HCT116 (cell line): ENCODE results near the gene ATG101. TPM values are rescaled to one million over a fixed set of nuclear protein-coding genes. Genes with fewer than 3 reads are reported as not detected.

Experiments
- ATAC-seq: fragments of 200-7000 bp; cut with Tn5 transposase; 2 replicates; pipeline ENCODE4 v1.9.1; 2020; ENCODE audit warnings: mild to moderate bottlenecking, moderate library complexity
- BruUV-seq: library from RNA; stranded (reverse); fragments of 400-500 nt; replicated peaks from 2 replicates; lab custom pipeline; 2021; lab: Mats Ljungman, UMichigan
- CTCF ChIA-PET: fragments of 300-600 bp; sonication (Branson Sonifier 250); formaldehyde crosslinking; loops from one replicate; lab custom pipeline; 2021; ENCODE audit warnings: antibody characterized with exemption; lab: Charles Lee
- POLR2A ChIA-PET: fragments of 300-600, 350-600 bp; sonication (Branson Sonifier 250); formaldehyde crosslinking; loops from one replicate; lab custom pipeline; 2021; ENCODE audit warnings: antibody characterized with exemption; lab: Charles Lee
- RAD21 ChIA-PET, 2 experiments: fragments of 300-600 bp; sonication (Branson Sonifier 250); formaldehyde crosslinking; loops; one replicate each; lab custom pipeline; 2023; ENCODE audit warnings: low total read pairs in 2 of 2; ENCODE audit not compliant: uncharacterized antibody in 2 of 2, unreplicated experiment in 2 of 2, low non-redundant PET in 1 of 2; lab: Charles Lee
- DNase-seq: peaks from one replicate; pipeline ENCODE4 v3.0.0-alpha.2; 2010; ENCODE audit warnings: low read depth, low spot score
- H2AFZ ChIP-seq: fragments of 200-600 bp; shearing (Covaris generic), sonication (generic); 2 replicates; pipeline ENCODE4 v1.6.1; 2017; ENCODE audit warnings: low read depth, mixed run types, mixed read lengths, antibody characterized with exemption, low read length; ENCODE audit not compliant: poor library complexity, severe bottlenecking
- H3K27ac ChIP-seq: 2 replicates; pipeline ENCODE4 v1.5.1; 2012; ENCODE audit warnings: low read depth, low read length
- H3K27me3 ChIP-seq: fragments of 200-600 bp; sonication (generic); 2 replicates; pipeline ENCODE4 v1.6.1; 2016; ENCODE audit warnings: mixed run types, low read length, mixed read lengths; ENCODE audit not compliant: insufficient read depth
- H3K36me3 ChIP-seq, 2 experiments: fragments of 200-500 bp in 1 of 2; fragments of 200-600 bp in 1 of 2; sonication (Bioruptor generic) in 1 of 2; sonication (generic) in 1 of 2; 2 replicates each; pipeline versions ENCODE4 v1.5.1 to v1.6.1; 2014 to 2016; ENCODE audit warnings: low read length in 2 of 2, inconsistent platforms in 1 of 2, mixed read lengths in 1 of 2, mixed run types in 1 of 2; ENCODE audit not compliant: insufficient read depth in 2 of 2, control insufficient read depth in 1 of 2
- H3K4me1 ChIP-seq, 2 experiments: fragments of 200-600 bp in 1 of 2; sonication (generic) in 1 of 2; 2 replicates each; pipeline versions ENCODE4 v1.5.1 to v1.6.1; 2012 to 2017; ENCODE audit warnings: low read length in 2 of 2, inconsistent platforms in 1 of 2, mild to moderate bottlenecking in 1 of 2, mixed read lengths in 1 of 2, mixed run types in 1 of 2, moderate library complexity in 1 of 2; ENCODE audit not compliant: insufficient read depth in 2 of 2, control insufficient read depth in 1 of 2
- H3K4me2 ChIP-seq: fragments of 200-600 bp; sonication (generic); 2 replicates; pipeline ENCODE4 v1.6.1; 2017; ENCODE audit warnings: mixed run types, low read length, mixed read lengths
- H3K4me3 ChIP-seq, 2 experiments: fragments of 200-600 bp in 1 of 2; sonication (generic) in 1 of 2; replicated peaks in 1 of 2; 2 replicates each; pipeline ENCODE4 v1.5.1; 2011 to 2016; ENCODE audit warnings: low read length in 2 of 2, control low read depth in 1 of 2, low read depth in 1 of 2, mild to moderate bottlenecking in 1 of 2, mixed read lengths in 1 of 2, mixed run types in 1 of 2
- H3K79me2 ChIP-seq: fragments of 200-600 bp; sonication (generic); 2 replicates; pipeline ENCODE4 v1.6.1; 2017; ENCODE audit warnings: mild to moderate bottlenecking, mixed run types, low read length, moderate library complexity, mixed read lengths; ENCODE audit not compliant: insufficient read depth
- H3K9ac ChIP-seq: fragments of 200-600 bp; sonication (generic); 2 replicates; pipeline ENCODE4 v1.6.1; 2016; ENCODE audit warnings: low read length, mixed read lengths
- H3K9me2 ChIP-seq: fragments of 200-600 bp; sonication (generic), shearing (Covaris generic); 2 replicates; pipeline ENCODE4 v1.6.1; 2017; ENCODE audit warnings: mixed run types, mild to moderate bottlenecking, moderate library complexity; ENCODE audit not compliant: insufficient read depth
- H3K9me3 ChIP-seq, 2 experiments: fragments of 200-500 bp in 1 of 2; fragments of 200-600 bp in 1 of 2; sonication (Bioruptor generic) in 1 of 2; sonication (generic) in 1 of 2; 2 replicates each; pipeline ENCODE4 v1.6.1; 2014 to 2017; ENCODE audit warnings: low read length in 2 of 2, mixed read lengths in 2 of 2, inconsistent platforms in 1 of 2, low read depth in 1 of 2, mild to moderate bottlenecking in 1 of 2, mixed run types in 1 of 2, moderate library complexity in 1 of 2; ENCODE audit not compliant: control insufficient read depth in 1 of 2, insufficient read depth in 1 of 2
- H4K20me1 ChIP-seq: fragments of 200-600 bp; sonication (generic), shearing (Covaris generic); 2 replicates; pipeline ENCODE4 v1.6.1; 2017; ENCODE audit warnings: mixed run types, mild to moderate bottlenecking, moderate library complexity; ENCODE audit not compliant: insufficient read depth
- CBX3 ChIP-seq: IDR thresholded peaks from 2 replicates; pipeline ENCODE4 v1.6.1; 2012; ENCODE audit warnings: low read depth
- CEBPB ChIP-seq: IDR thresholded peaks from 2 replicates; pipeline ENCODE4 v1.6.1; 2012; ENCODE audit warnings: low read depth
- EZH2 ChIP-seq: fragments of 200-600 bp; sonication (generic); IDR thresholded peaks from 2 replicates; pipeline ENCODE4 v1.6.1; 2017; ENCODE audit warnings: antibody characterized with exemption, mixed run types
- EZH2phosphoT487 ChIP-seq: fragments of 200-600 bp; IDR thresholded peaks from 2 replicates; pipeline ENCODE4 v1.6.1; 2018; ENCODE audit warnings: antibody characterized with exemption, borderline replicate concordance
- FOSL1 ChIP-seq: IDR thresholded peaks from 2 replicates; pipeline ENCODE4 v1.6.1; 2012; ENCODE audit warnings: low read depth
- JUND ChIP-seq: IDR thresholded peaks from 2 replicates; pipeline ENCODE4 v1.6.1; 2012
- POLR2A ChIP-seq: IDR thresholded peaks from 2 replicates; pipeline ENCODE4 v1.7.0; 2011; ENCODE audit warnings: borderline replicate concordance; ENCODE audit not compliant: insufficient read depth, insufficient read length; ENCODE audit errors: extremely low read depth
- POLR2AphosphoS5 ChIP-seq: IDR thresholded peaks from 2 replicates; pipeline ENCODE4 v1.6.1; 2011; ENCODE audit warnings: mild to moderate bottlenecking, low read depth, low read length, moderate library complexity
- SIN3A ChIP-seq: IDR thresholded peaks from 2 replicates; pipeline ENCODE4 v1.6.1; 2012; ENCODE audit warnings: low read depth
- SP1 ChIP-seq: IDR thresholded peaks from 2 replicates; pipeline ENCODE4 v1.6.1; 2012; ENCODE audit warnings: low read depth
- SRF ChIP-seq: IDR thresholded peaks from 2 replicates; pipeline ENCODE4 v1.6.1; 2012; ENCODE audit warnings: low read depth
- TCF7L2 ChIP-seq: IDR thresholded peaks from 2 replicates; pipeline ENCODE4 v1.7.0; 2011; ENCODE audit warnings: borderline replicate concordance, inconsistent platforms; ENCODE audit not compliant: insufficient read depth, insufficient read length; ENCODE audit errors: extremely low read depth
- YY1 ChIP-seq: IDR thresholded peaks from 2 replicates; pipeline ENCODE4 v1.6.1; 2011; ENCODE audit warnings: low read length, low read depth, moderate library complexity, mild to moderate bottlenecking; ENCODE audit not compliant: insufficient replicate concordance; ENCODE audit errors: extremely low read depth
- ZFX ChIP-seq: fragments of 450-650 bp; IDR thresholded peaks from 2 replicates; pipeline ENCODE4 v1.6.1; 2017
- ZNF274 ChIP-seq: fragments of 200-500 bp; sonication (Bioruptor generic); IDR thresholded peaks from 2 replicates; pipeline ENCODE4 v1.6.1; 2014; ENCODE audit warnings: mild to moderate bottlenecking, low read depth, low read length, inconsistent platforms
- intact Hi-C: fragments of 100-400 bp; cut with micrococcal nuclease; formaldehyde crosslinking; loops from 2 replicates; pipeline ENCODE4 v1.10.0; 2022
- total RNA-seq: library from RNA; stranded (reverse); gene quantifications from one replicate; pipeline ENCODE4 v1.2.1, GENCODE V29; 2021; ENCODE audit not compliant: unreplicated experiment
- TF ChIP-seq, protein P1 (sequence below): IDR thresholded peaks from 2 replicates; pipeline ENCODE4 v1.6.1; 2012; ENCODE audit warnings: low read depth
- TF ChIP-seq, protein P2 (sequence below), 3 experiments: fragments of 200-600 bp in 1 of 3; sonication (generic) in 1 of 3; IDR thresholded peaks in 2 of 3; conservative IDR thresholded peaks in 1 of 3; 2 replicates each; pipeline ENCODE4 v1.5.1; 2012 to 2017; ENCODE audit warnings: low read depth in 2 of 3, low read length in 2 of 3, antibody characterized with exemption in 1 of 3, borderline replicate concordance in 1 of 3, control low read depth in 1 of 3, mild to moderate bottlenecking in 1 of 3, mixed read lengths in 1 of 3, mixed run types in 1 of 3, moderate library complexity in 1 of 3; ENCODE audit not compliant: insufficient read depth in 1 of 3
- TF ChIP-seq, protein P3 (sequence below): IDR thresholded peaks from 2 replicates; pipeline ENCODE4 v1.6.1; 2012
- TF ChIP-seq, protein P4 (sequence below): IDR thresholded peaks from 2 replicates; pipeline ENCODE4 v1.6.1; 2012

The ATG101 gene
- total RNA-seq, 1 experiment from 2014 or later = 49.2 TPM

DNA sequence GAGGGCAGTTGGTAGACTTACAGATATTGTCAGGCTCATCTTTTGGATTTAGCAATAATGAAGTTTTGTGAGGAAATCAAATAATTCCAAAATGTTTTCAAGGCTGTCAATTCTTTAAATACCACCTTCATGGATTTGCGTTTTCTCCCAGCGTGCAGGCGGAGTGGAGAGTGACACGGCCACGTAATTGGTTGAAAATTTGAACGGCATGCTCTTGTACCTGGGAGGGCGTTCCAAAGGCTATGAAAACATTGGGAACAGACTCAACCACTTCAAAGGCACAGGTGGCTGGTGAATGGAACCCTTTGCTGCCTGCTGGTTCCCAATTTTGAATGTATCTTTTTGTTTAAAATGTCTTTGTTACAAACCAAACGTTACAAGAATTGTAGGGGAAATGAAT lies 22.1 kb downstream of the ATG101 start (continued):
- TF ChIP-seq, protein P1, sequence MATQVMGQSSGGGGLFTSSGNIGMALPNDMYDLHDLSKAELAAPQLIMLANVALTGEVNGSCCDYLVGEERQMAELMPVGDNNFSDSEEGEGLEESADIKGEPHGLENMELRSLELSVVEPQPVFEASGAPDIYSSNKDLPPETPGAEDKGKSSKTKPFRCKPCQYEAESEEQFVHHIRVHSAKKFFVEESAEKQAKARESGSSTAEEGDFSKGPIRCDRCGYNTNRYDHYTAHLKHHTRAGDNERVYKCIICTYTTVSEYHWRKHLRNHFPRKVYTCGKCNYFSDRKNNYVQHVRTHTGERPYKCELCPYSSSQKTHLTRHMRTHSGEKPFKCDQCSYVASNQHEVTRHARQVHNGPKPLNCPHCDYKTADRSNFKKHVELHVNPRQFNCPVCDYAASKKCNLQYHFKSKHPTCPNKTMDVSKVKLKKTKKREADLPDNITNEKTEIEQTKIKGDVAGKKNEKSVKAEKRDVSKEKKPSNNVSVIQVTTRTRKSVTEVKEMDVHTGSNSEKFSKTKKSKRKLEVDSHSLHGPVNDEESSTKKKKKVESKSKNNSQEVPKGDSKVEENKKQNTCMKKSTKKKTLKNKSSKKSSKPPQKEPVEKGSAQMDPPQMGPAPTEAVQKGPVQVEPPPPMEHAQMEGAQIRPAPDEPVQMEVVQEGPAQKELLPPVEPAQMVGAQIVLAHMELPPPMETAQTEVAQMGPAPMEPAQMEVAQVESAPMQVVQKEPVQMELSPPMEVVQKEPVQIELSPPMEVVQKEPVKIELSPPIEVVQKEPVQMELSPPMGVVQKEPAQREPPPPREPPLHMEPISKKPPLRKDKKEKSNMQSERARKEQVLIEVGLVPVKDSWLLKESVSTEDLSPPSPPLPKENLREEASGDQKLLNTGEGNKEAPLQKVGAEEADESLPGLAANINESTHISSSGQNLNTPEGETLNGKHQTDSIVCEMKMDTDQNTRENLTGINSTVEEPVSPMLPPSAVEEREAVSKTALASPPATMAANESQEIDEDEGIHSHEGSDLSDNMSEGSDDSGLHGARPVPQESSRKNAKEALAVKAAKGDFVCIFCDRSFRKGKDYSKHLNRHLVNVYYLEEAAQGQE = no peak
- TF ChIP-seq TCF7L2 = no peak
- TF ChIP-seq CEBPB = no peak

DNA sequence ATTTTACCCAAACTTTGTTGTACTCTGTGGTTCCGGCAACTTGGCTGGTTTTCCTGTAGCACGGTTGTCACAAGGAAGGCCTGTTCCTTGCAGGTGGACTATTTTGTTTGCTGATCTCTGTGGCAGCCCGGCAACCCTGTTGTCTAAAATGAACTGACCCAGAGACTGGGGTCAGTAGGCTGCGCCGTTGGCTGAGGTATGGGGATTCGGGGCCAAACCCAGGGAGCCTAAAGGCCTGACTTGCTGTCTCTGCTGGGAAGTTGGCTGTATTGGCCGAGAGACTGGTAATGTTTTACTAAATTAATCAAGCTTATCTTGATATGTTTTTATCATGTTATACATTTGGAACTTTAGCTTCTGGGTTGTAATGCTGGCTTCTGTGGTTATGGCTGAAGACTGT lies 23.6 kb downstream of the ATG101 start:
- RAD21 ChIA-PET = no interaction called here
- BruUV-seq = no TSS peak
- no peak for TF ChIP-seq EZH2phosphoT487
- TF ChIP-seq CBX3 = no peak
- TF ChIP-seq FOSL1 = no peak
- TF ChIP-seq POLR2A = no peak
- TF ChIP-seq ZNF274 = no peak
- no peak for TF ChIP-seq YY1
- no peak for TF ChIP-seq TCF7L2
- TF ChIP-seq POLR2AphosphoS5 = no peak
- TF ChIP-seq ZFX = no peak
- TF ChIP-seq JUND = no peak
- TF ChIP-seq, protein P2, sequence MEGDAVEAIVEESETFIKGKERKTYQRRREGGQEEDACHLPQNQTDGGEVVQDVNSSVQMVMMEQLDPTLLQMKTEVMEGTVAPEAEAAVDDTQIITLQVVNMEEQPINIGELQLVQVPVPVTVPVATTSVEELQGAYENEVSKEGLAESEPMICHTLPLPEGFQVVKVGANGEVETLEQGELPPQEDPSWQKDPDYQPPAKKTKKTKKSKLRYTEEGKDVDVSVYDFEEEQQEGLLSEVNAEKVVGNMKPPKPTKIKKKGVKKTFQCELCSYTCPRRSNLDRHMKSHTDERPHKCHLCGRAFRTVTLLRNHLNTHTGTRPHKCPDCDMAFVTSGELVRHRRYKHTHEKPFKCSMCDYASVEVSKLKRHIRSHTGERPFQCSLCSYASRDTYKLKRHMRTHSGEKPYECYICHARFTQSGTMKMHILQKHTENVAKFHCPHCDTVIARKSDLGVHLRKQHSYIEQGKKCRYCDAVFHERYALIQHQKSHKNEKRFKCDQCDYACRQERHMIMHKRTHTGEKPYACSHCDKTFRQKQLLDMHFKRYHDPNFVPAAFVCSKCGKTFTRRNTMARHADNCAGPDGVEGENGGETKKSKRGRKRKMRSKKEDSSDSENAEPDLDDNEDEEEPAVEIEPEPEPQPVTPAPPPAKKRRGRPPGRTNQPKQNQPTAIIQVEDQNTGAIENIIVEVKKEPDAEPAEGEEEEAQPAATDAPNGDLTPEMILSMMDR (IDR thresholded peaks at IDR 0.05 in 2 of 3, conservative IDR thresholded peaks at IDR 0.05 in 1 of 3; ENCODE audit: borderline replicate concordance in 1 of 3, insufficient read depth in 1 of 3, low read depth in 2 of 3, low read length in 2 of 3) = no peak
- no peak for TF ChIP-seq SRF
- TF ChIP-seq, protein P3, sequence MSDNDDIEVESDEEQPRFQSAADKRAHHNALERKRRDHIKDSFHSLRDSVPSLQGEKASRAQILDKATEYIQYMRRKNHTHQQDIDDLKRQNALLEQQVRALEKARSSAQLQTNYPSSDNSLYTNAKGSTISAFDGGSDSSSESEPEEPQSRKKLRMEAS = no peak
- TF ChIP-seq, protein P4, sequence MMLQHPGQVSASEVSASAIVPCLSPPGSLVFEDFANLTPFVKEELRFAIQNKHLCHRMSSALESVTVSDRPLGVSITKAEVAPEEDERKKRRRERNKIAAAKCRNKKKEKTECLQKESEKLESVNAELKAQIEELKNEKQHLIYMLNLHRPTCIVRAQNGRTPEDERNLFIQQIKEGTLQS = no peak
- TF ChIP-seq EZH2 = no peak
- no peak for TF ChIP-seq SIN3A
- no peak for TF ChIP-seq CEBPB
- no peak for TF ChIP-seq SP1

More for the DNA sequence above, 23.6 kb downstream of the ATG101 start:
- H3K4me3 ChIP-seq = no peak overlapping the region
- H3K4me1 ChIP-seq = peaks cover 7 to 10% of the 10 kb centered on the region in 2 experiments
- peaks cover 27% of the 10 kb centered on the region for H3K27me3 ChIP-seq
- no peak overlapping the region for H3K27ac ChIP-seq
- CTCF ChIA-PET = no interaction called here
- H3K4me2 ChIP-seq = no peak overlapping the region
- H3K79me2 ChIP-seq = no peaks in the 10 kb centered on the region
- ATAC-seq (no peak), DNase-seq (no peak)
- H3K9me2 ChIP-seq = no peaks in the 10 kb centered on the region
- intact Hi-C loops = no loop called here
- no peaks in the 10 kb centered on the region for H3K36me3 ChIP-seq
- POLR2A ChIA-PET = no interaction called here
- no peak overlapping the region for H3K9ac ChIP-seq
- H3K9me3 ChIP-seq = no peaks in the 10 kb centered on the region
- no peak overlapping the region for H2AFZ ChIP-seq
- no peaks in the 10 kb centered on the region for H4K20me1 ChIP-seq
